ENCODE data around the gene PTPRN.

Gene PTPRN

GRCh38 chr2:219271021-219271420 is 38.2 kb downstream of the PTPRN start:
- TF ChIP-seq CTCF (IDR thresholded peaks at IDR 0.05; ENCODE audit: low read length) (no peak), EZH2 (IDR thresholded peaks at IDR 0.05; ENCODE audit: borderline replicate concordance, low read length) (no peak)

GRCh38 chr2:219270055-219270372 is 39.2 kb downstream of the PTPRN start:
- no peaks in the 10 kb centered on the region for H3K36me3 ChIP-seq (ENCODE audit: insufficient read depth, low read length)
- H3K9me2 ChIP-seq (ENCODE audit: low read depth, low read length), result no peaks in the 10 kb centered on the region
- no peak overlapping the region for H2AFZ ChIP-seq (ENCODE audit: low read length)
- no peaks in the 10 kb centered on the region for H3K9me3 ChIP-seq (ENCODE audit: low read length)
- no peaks in the 10 kb centered on the region for H3K79me2 ChIP-seq (ENCODE audit: insufficient read depth, low read length)
- no peaks in the 10 kb centered on the region for H3F3A ChIP-seq (ENCODE audit: insufficient read depth, low read length)
- no peaks in the 10 kb centered on the region for H4K20me1 ChIP-seq (ENCODE audit: insufficient read depth, low read length)
- TF ChIP-seq EZH2 (IDR thresholded peaks at IDR 0.05; ENCODE audit: borderline replicate concordance, low read length), result no peak
- H3K9ac ChIP-seq (ENCODE audit: low read length), result no peak overlapping the region
- H3K4me1 ChIP-seq (ENCODE audit: insufficient read depth, low read length, severe bottlenecking), result peaks cover 13% of the 10 kb centered on the region
- H3K4me2 ChIP-seq (ENCODE audit: low read length), result no peak overlapping the region
- no peak overlapping the region for H3K27ac ChIP-seq (ENCODE audit: low read depth, low read length, poor library complexity, severe bottlenecking)
- no peak overlapping the region for H3K4me3 ChIP-seq (ENCODE audit: low read depth, low read length, poor library complexity, severe bottlenecking)
- no peaks in the 10 kb centered on the region for H3K27me3 ChIP-seq (ENCODE audit: insufficient read depth, low read length)

More at GRCh38 chr2:219271021-219271420, 38.2 kb downstream of the PTPRN start:
- Histone ChIP-seq H2AFZ (ENCODE audit: low read length) (no peak overlapping the region), H3K36me3 (ENCODE audit: insufficient read depth, low read length) (no peaks in the 10 kb centered on the region), H3K9ac (ENCODE audit: low read length) (no peak overlapping the region), H3K9me2 (ENCODE audit: low read depth, low read length) (no peaks in the 10 kb centered on the region), H3K9me3 (ENCODE audit: low read length) (no peaks in the 10 kb centered on the region), H3K27me3 (ENCODE audit: insufficient read depth, low read length) (no peaks in the 10 kb centered on the region), H3F3A (ENCODE audit: insufficient read depth, low read length) (no peaks in the 10 kb centered on the region), H3K79me2 (ENCODE audit: insufficient read depth, low read length) (peaks cover 5% of the 10 kb centered on the region; the same call in 1 of the 2 replicates), H3K27ac (ENCODE audit: low read depth, low read length, poor library complexity, severe bottlenecking) (no peak overlapping the region), H3K4me1 (ENCODE audit: insufficient read depth, low read length, severe bottlenecking) (peaks cover 23% of the 10 kb centered on the region), H4K20me1 (ENCODE audit: insufficient read depth, low read length) (no peaks in the 10 kb centered on the region), H3K4me2 (ENCODE audit: low read length) (no peak overlapping the region), H3K4me3 (ENCODE audit: low read depth, low read length, poor library complexity, severe bottlenecking) (no peak overlapping the region)

GRCh38 chr2:219269362-219270054 is 39.7 kb downstream of the PTPRN start:
- Histone ChIP-seq H3K9me3 (ENCODE audit: low read length) (no peaks in the 10 kb centered on the region), H3F3A (ENCODE audit: insufficient read depth, low read length) (no peaks in the 10 kb centered on the region), H3K27ac (ENCODE audit: low read depth, low read length, poor library complexity, severe bottlenecking) (no peak overlapping the region), H3K4me3 (ENCODE audit: low read depth, low read length, poor library complexity, severe bottlenecking) (no peak overlapping the region), H2AFZ (ENCODE audit: low read length) (no peak overlapping the region), H3K4me1 (ENCODE audit: insufficient read depth, low read length, severe bottlenecking) (peaks cover 8% of the 10 kb centered on the region), H3K9ac (ENCODE audit: low read length) (no peak overlapping the region), H3K27me3 (ENCODE audit: insufficient read depth, low read length) (no peaks in the 10 kb centered on the region), H3K79me2 (ENCODE audit: insufficient read depth, low read length) (no peaks in the 10 kb centered on the region), H3K4me2 (ENCODE audit: low read length) (no peak overlapping the region), H3K36me3 (ENCODE audit: insufficient read depth, low read length) (no peaks in the 10 kb centered on the region), H4K20me1 (ENCODE audit: insufficient read depth, low read length) (no peaks in the 10 kb centered on the region), H3K9me2 (ENCODE audit: low read depth, low read length) (no peaks in the 10 kb centered on the region)
- TF ChIP-seq EZH2 (IDR thresholded peaks at IDR 0.05; ENCODE audit: borderline replicate concordance, low read length) (no peak), CTCF (IDR thresholded peaks at IDR 0.05; ENCODE audit: low read length) (no peak)

- Histone ChIP-seq H3K4me3 (ENCODE audit: low read depth, low read length, poor library complexity, severe bottlenecking) (no peak overlapping the region), H3K9ac (ENCODE audit: low read length) (no peak overlapping the region), H2AFZ (ENCODE audit: low read length) (no peak overlapping the region), H3K79me2 (ENCODE audit: insufficient read depth, low read length) (no peaks in the 10 kb centered on the region), H3K4me1 (ENCODE audit: insufficient read depth, low read length, severe bottlenecking) (no peaks in the 10 kb centered on the region), H3K27ac (ENCODE audit: low read depth, low read length, poor library complexity, severe bottlenecking) (no peak overlapping the region), H3K27me3 (ENCODE audit: insufficient read depth, low read length) (no peaks in the 10 kb centered on the region), H3F3A (ENCODE audit: insufficient read depth, low read length) (no peaks in the 10 kb centered on the region), H3K9me2 (ENCODE audit: low read depth, low read length) (no peaks in the 10 kb centered on the region), H3K4me2 (ENCODE audit: low read length) (no peak overlapping the region), H4K20me1 (ENCODE audit: insufficient read depth, low read length) (no peaks in the 10 kb centered on the region), H3K9me3 (ENCODE audit: low read length) (no peaks in the 10 kb centered on the region), H3K36me3 (ENCODE audit: insufficient read depth, low read length) (no peaks in the 10 kb centered on the region)
- TF ChIP-seq CTCF (IDR thresholded peaks at IDR 0.05; ENCODE audit: low read length), result no peak
- TF ChIP-seq EZH2 (IDR thresholded peaks at IDR 0.05; ENCODE audit: borderline replicate concordance, low read length), result no peak
Measured at GRCh38 chr2:219268294-219268693, 40.9 kb downstream of the PTPRN start.
